ENCODE data around the gene TMEM263. TPM values are rescaled to one million over a fixed set of nuclear protein-coding genes. Genes with fewer than 3 reads are reported as not detected.
"Not testable (repeated sequence)": the region's sequence is repeated elsewhere in the genome, so short reads cannot be mapped to it uniquely, and the experiment has no call there.

The TMEM263 gene
- polyA plus RNA-seq, 3 donors = 78.9 to 83.4 (median 80.9) TPM

DNA sequence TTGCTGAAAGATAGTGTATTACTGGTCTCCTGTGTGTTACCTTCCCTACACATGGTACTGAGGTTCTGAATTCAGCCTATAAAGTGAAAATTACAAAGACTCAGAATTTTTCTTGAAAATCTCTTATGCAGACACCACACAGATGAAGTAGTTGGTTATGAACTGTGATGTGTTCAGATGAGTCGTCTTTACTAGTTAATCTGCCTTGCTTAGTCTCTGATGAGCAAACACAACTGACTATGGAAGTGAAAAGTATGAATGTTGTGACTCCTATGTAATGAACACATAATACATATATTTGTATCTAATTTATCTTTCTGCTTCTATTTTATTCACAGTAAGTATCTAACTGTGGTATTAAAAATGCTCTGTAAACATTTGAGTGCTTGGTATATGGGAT is 26.5 kb downstream of the TMEM263 start:
- DNase-seq (ENCODE audit: low read depth in 3 of 3, low spot score in 2 of 3) = no peak

DNA sequence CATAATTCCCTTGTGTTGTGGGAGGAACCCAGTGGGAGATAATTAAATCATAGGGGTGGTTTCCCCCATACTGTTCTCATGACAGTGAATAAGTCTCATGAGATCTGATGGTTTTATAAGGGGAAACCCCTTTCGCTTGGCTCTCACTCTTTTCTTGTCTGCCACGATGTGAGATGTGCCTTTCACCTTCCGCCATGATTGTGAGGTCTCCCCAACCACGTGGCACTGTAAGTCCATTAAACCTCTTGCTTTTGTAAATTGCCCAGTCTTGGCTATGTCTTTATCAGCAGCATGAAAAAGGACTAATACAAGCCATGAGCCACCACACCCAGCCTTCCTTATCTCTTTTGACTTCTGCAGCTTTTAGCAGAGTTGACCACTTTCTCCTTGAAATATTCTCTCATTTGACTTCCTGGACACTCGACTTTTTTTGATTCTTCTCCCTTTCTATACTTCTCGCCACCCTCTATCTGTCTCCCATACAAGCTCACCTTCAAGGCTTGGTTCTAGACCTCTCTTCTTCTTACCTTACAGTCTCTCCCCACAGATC is 29.0 kb downstream of the TMEM263 start:
- DNase-seq (ENCODE audit: low read depth in 3 of 3, low spot score in 2 of 3) = no peak

DNA sequence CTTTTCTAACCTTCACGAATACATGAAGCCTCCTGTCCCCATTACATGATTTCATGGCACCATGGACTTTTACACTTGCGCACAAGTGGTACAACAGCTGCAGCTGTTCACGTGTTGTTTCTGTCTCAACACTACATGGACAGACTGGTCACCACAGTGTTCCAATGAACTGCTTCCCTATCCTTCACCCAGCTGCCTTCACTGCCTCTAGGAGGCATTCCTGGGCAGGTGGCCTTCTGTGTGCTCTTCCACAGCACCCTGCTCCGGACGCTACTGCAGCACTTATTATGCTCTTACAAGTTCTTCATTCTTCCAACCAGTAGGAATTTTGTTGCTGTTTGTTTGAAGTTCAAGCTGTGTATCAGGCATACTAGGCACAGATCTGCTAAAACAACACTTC is 29.8 kb downstream of the TMEM263 start:
- no peak for DNase-seq (ENCODE audit: low read depth in 3 of 3, low spot score in 2 of 3)

DNA sequence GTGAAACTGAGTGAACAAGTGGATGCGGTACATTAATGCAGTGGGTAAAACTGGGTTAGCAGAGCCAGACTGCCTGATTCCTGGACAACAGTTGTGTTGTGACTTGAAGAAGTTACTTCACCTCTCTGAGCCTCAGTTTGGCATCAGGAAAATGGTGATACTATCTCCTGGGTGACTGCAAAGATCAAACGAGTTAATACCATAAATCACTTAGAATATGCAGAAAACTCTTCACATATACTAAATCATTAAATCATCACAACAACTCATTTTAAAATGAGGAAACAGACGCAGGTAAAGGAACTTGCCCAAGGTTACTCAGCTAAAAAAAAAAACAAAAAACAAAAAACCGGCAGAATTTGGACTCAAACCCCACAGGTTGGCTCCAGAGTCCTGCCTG is 30.4 kb downstream of the TMEM263 start:
- DNase-seq (ENCODE audit: low read depth in 3 of 3, low spot score in 2 of 3) = no peak

DNA sequence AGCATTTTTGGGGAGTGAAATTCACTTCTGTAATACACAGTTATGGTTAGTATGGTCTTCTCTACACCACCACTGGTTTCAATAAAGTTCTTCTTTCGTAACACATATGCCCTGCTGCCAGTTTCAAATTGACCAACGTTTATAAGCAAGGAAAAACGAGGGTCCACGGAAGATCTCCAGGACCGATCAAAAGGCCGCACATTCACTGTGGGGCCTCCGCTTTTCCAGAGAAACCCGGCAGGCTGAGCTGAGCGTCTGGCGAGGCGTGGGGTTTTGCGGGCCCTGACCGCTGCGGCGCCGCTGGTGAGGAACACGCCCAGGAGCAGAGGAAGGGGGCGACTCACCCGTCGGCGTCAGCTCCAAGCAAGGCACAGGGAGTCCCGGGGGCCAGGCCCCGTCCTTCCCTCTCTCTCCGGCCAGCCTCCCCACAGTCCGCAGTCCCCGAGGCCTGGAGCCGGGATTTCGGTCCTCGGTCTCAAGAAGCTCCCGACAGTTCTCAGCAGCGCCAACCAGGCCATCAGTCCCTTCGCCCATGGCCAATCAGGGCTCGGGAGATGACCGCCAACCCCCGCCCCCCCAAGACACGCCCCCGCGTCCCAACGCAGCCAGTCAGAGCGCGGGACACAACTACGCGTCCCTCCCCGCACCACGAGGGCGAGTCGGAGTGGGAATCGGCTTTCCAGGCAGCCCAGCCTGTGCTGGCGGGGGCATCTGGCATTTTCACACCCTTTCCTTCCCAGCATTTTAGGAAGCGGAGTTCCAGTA is 31.1 kb downstream of the TMEM263 start, which contains the start of gene MTERF2:
TSS of gene MTERF2 (minus strand) at position 522 of the 765 bp plus-strand sequence. CDS start 8,432 bp downstream, outside the sequence.
- peak; percentile 68 to 89 (median 79) for DNase-seq (ENCODE audit: low read depth in 3 of 3, low spot score in 2 of 3)

DNA sequence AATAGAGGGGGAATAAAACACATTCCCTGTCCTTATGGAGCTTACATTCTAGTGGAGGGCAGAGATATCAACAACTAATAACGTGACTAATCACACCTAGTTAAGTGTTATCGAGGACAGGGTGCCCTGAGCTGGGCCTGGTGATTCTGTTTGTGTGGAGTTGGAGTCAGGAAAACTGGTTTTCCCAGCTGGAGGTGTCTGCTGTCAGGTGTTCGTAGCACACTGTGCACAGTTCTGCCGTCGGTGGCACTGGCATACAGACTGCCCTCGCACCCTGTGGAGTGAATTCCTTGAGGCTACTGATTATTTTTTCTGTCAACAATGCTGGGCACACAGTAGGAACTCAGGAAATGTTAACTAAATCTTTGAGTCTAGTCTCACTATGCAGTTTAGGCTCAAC is 32.1 kb downstream of the TMEM263 start:
- DNase-seq (ENCODE audit: low read depth in 3 of 3, low spot score in 2 of 3) = no peak

DNA sequence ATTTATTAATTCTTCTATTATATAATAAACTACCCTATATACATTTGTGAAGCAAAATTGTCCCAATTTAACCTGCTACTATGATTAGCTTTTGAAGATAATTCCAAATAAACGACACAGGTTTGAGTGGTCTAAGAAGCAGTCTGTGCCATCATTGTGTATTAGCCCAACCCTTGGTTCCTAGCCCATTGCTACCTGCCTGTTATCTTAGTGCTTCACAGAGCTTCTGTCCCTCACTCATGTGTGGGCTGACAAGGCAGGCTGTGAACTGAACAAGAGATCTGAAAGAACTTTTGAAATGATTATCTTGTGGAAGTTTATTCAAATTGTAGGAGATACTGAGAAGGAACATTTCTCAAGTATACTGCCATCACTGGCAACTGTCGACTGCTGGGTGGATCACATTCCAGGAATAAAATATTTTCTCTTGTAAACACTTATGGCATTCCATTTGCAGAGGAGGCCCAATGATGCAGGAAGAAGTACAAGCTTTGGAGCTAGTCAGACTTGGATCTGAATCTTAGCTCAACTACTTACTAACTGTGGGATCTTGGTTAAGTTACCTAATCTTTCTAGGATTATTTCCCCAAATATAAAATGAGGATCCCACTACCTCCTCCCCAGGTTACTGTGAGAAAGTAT is 39.0 kb downstream of the TMEM263 start:
- no peak for DNase-seq (ENCODE audit: low read depth in 3 of 3, low spot score in 2 of 3)

DNA sequence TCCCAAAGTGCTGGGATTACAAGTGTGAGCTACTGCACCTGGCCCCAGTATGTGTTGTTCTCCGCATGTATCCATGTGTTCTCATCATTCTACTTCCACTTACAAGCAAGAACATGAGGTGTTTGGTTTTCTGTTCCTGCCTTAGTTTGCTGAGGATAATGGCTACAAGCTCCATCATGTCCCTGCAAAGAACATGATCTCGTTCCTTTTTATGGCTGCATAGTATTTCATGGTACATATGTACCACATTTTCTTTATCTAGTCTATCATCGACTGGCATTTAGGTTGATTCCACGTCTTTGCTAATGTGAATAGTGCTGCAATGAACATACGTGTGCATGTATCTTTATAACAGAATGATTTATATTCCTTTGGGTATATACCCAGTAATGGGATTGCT is 40.4 kb downstream of the TMEM263 start:
- DNase-seq (ENCODE audit: low read depth in 3 of 3, low spot score in 2 of 3) = not testable (repeated sequence)

DNA sequence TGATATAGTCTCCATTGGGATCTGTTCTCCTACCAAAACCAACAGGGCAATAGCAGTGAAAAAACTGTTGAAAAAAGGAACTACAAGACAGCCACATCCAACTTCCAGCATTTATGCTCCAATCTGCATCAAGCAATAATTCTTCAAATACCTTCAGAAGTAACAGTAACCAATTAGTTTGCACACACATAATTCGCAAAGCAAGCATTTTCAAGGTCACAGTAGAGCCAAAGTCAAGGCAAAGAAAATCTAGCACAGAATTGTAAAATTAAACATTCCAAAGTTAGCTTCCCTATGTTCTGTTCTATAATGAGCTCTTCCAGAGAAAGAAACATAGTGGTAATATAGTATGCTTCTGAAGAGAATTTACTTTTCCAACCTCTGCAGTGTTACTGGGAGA is 42.2 kb downstream of the TMEM263 start:
- no peak for DNase-seq (ENCODE audit: low read depth in 3 of 3, low spot score in 2 of 3)

DNA sequence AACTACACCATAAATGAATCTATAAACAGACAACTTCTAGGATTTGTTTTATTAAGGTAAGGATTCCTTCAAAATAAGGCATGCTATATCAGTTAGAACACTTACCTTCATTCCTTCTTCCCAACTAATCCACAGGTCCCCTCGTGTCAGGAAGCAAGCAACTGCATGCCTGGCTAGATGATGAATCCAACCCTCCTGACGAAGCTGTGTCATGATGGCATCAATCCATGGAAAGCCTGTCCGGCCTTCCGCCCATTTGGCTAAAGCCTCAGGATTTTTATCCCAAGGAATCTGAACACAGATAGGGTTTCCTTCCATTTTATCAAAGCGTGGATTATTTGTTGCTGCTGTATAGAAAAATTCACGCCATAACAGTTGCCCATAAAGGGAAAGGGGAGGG is 43.7 kb downstream of the TMEM263 start:
- no peak for DNase-seq (ENCODE audit: low read depth in 3 of 3, low spot score in 2 of 3)

DNA sequence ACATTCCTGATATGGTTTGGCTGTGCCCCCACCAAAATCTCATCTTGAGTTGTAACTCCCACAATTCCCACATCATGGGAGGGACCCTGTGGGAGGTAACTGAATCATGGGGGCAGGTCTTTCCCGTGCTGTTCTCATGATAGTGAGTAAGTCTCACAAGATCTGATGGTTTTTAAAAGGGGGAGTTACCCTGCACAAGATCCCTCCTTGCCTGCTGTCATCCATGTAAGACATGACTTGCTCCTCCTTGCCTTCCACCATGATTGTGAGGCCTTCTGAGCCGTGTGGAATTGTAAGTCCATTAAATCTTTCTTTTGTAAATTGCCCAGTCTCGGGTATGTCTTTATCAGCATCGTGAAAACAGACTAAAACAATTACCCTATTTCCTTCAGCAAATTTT is 47.0 kb downstream of the TMEM263 start:
- not testable (repeated sequence) for DNase-seq (ENCODE audit: low read depth in 3 of 3, low spot score in 2 of 3)

DNA sequence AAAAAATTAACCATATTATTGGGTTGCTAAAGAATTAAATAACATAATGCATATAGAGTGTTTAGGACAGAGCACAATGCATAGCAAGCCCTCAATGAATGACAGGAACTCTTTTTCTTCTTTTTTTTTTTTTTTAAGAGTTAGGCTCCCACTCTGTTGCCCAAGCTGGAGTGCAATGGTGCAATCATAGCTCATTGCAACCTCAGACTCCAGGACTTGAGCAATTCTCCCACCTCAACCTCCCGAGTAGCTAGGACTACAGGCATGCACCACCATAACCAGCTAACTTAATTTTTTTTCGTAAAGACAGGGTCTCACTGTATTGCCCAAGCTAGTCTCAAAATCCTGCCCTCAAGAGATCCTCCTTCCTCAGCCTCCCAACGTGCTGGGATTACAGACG is 51.7 kb downstream of the TMEM263 start:
- DNase-seq (ENCODE audit: low read depth in 3 of 3, low spot score in 2 of 3) = no peak

DNA sequence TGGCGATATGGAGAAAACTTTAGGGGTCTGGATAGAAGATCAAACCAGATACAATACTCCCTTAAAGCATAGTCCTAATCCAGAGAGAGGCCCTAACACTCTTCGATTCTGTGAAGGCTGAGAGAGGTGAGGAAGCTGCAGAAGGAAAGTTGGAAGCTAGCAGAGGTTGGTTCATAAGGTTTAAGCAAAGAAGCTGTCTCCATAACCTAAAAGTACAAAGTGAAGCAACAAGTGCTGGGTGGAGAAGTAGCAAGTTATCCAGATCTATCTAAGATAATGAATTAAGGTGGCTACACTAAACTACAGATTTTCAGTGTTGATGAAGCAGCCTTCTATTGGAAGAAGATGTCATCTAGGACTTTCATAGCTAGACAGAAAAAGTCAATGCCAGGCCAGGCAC is 55.8 kb downstream of the TMEM263 start:
- DNase-seq (ENCODE audit: low read depth in 3 of 3, low spot score in 2 of 3) = no peak

DNA sequence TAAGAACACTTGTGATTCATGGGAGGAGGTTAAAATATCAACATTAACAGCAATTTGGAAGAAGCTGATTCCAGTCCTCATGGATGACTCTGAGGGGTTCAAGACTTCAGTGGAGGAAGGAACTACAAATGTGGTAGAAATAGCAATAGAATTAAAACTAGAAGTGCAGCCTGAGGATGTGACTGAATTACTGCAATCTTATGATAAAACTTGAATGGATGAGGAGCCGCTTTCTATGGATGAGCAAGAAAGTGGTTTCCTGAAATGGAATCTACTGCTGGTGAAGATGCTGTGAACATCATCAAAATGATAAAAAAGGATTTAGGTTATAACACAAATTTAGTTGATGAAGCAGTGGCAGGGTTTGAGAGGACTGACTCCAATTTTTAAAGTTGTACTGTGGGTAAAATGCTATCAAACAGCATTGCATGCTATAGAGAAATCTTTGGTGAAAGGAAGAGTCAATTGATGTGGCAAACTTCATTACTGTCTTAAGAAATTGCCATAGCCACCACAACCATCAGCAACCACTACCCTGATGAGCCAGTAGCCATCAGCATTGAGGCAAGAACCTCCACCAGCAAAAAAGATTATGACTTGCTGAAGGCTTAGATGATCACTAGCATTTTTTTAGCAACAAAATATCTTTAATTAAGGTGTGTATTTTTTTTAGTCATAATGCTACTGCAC is 57.2 kb downstream of the TMEM263 start:
- no peak for DNase-seq (ENCODE audit: low read depth in 3 of 3, low spot score in 2 of 3)

DNA sequence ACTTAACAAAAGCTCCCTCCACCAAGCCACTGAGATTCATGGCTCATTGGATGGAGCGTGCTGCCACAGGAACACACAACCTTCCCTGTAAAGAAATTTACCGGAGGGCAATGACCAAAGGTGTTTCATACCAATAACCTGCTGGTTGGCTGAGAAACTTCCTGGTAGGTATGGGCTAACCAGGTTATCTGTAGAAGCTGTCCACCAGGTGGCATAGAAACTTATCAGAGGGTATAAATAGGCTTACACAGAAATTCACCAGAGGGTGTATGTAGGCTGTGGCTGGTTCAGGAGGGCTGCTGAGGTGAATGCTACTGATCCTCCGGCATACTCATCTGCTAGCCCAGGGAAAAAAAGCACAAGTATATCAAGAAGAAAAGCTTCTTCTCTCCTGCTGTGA is 58.3 kb downstream of the TMEM263 start:
- no peak for DNase-seq (ENCODE audit: low read depth in 3 of 3, low spot score in 2 of 3)

DNA sequence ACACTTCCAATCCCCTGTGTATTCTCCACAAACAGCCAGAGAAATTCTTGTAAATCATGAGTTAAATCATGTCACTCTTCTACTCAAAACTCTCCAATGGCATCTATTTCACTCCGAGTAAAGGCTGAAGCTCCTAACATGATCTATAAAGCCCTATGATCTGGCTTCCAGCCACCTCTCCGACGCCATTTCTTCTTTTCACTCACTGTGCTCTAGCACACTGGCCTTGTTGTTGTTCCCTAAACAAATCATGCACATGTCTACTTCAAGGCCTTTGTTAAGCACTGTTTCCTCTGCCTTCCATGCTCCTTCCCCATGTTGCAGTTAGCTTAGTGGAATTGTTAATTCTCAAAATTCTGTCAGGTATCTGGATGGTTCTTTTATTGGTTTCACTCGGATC is 61.3 kb downstream of the TMEM263 start:
- no peak for DNase-seq (ENCODE audit: low read depth in 3 of 3, low spot score in 2 of 3)

DNA sequence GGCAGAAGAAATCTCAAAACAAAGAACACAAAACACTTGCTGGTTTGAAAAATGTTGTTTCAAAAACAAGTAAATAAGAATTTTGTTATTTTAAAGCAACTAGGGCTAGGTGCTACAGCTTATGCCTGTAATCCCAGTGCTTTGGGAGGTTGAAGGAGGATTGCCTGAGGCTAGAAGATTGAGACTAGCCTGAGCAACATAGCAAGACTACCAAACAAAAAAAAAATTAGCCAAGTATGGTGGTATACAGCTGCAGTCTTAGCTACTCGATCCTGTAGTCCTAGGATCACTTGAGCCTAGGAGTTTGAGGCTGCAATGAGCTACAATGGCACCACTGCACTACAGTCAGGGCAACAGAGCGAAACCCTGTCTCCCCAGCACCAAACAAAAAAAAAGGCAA is 63.8 kb downstream of the TMEM263 start:
- DNase-seq (ENCODE audit: low read depth in 3 of 3, low spot score in 2 of 3) = no peak
